ENCODE data around the gene CMPK1. TPM values are rescaled to one million over a fixed set of nuclear protein-coding genes. Genes with fewer than 3 reads are reported as not detected.

CMPK1 gene
- total and polyA plus RNA-seq, 10 of the 15 experiments (the other 5 are each of a cell fraction or from before 2014, with no cell fraction given), result 43.7 to 159 (median 85.6) TPM

- Histone ChIP-seq H3K9me3 (replicated peaks; ENCODE audit: control insufficient read depth, insufficient read depth, low read length) (no peaks in the 10 kb centered on the region), H2AFZ (ENCODE audit: control insufficient read depth, low read depth, low read length) (no peak overlapping the region), H3K9ac (ENCODE audit: control insufficient read depth, insufficient read depth, low read length) (no peak overlapping the region), H3K4me1 (ENCODE audit: control insufficient read depth, insufficient read depth, low read length) (no peaks in the 10 kb centered on the region), H3K4me2 (ENCODE audit: control insufficient read depth, insufficient read depth) (no peak overlapping the region), H3K27me3 (replicated peaks in 1 of 2; ENCODE audit: control insufficient read depth in 2 of 2, insufficient read depth in 2 of 2, low read length in 1 of 2) (no peaks in the 10 kb centered on the region), H3K36me3 (ENCODE audit: control insufficient read depth in 2 of 2, insufficient read depth in 2 of 2, low read length in 1 of 2) (no peaks in the 10 kb centered on the region), H4K20me1 (ENCODE audit: control insufficient read depth, insufficient read depth) (no peaks in the 10 kb centered on the region), H3K79me2 (ENCODE audit: control insufficient read depth, insufficient read depth, low read length) (no peaks in the 10 kb centered on the region), H3K27ac (ENCODE audit: control insufficient read depth, insufficient read depth) (no peak overlapping the region), H3K4me3 (no peak overlapping the region)
- intact Hi-C loops (cut with micrococcal nuclease; ENCODE audit: unreplicated experiment), result no loop called here
- 70% methylated on average over 2 of the region's 2 CpGs for WGBS (ENCODE audit: insufficient coverage, insufficient replicate concordance, low lambda C conversion rate, missing lambda C conversion rate)
- POLR2A ChIA-PET, result no interaction called here
- TF ChIP-seq CREB1 (IDR thresholded peaks at IDR 0.05; ENCODE audit: low read depth) (no peak), RELA (IDR thresholded peaks at IDR 0.05; ENCODE audit: borderline replicate concordance, partially characterized antibody) (no peak)
- SMC1A ChIA-PET (ENCODE audit: uncharacterized antibody, unreplicated experiment), result interaction anchor here (0.6 to 1.8 kb wide), 7 partner anchors 9 to 335 kb away, joined by 3 to 7 read pairs (median 3); no protein-coding TSS in a partner anchor
- RAD21 ChIA-PET (ENCODE audit: unreplicated experiment), result interaction anchor here (1.0 to 1.1 kb wide), 2 partner anchors 33 to 335 kb away, joined by 3 to 4 read pairs; no protein-coding TSS in a partner anchor
- BruUV-seq (replicated peaks), result no TSS peak
- in situ Hi-C loops (cut with MboI), result no loop called here
- DNase-seq (ENCODE audit: low read depth, low spot score), result no peak
- no peak for FAIRE-seq
- CTCF ChIA-PET, result interaction anchor here (0.6 to 4.3 kb wide), 9 partner anchors 9 to 336 kb away, joined by 3 to 33 read pairs (median 3); no protein-coding TSS in a partner anchor
- no peak for ATAC-seq
Observed at GRCh38 chr1:47390843-47391242, 57.3 kb downstream of the CMPK1 start.

GRCh38 chr1:47393141-47393540 is 59.6 kb downstream of the CMPK1 start:
- in situ Hi-C loops (cut with MboI) (no loop called here), intact Hi-C loops (cut with micrococcal nuclease; ENCODE audit: unreplicated experiment) (no loop called here)
- H3K4me1 ChIP-seq (ENCODE audit: control insufficient read depth, insufficient read depth, low read length), result no peaks in the 10 kb centered on the region
- H3K9me3 ChIP-seq (replicated peaks; ENCODE audit: control insufficient read depth, insufficient read depth, low read length), result no peaks in the 10 kb centered on the region
- 37% methylated on average over 5 of the region's 5 CpGs for WGBS (ENCODE audit: insufficient coverage, insufficient replicate concordance, low lambda C conversion rate, missing lambda C conversion rate)
- no peak overlapping the region for H3K9ac ChIP-seq (ENCODE audit: control insufficient read depth, insufficient read depth, low read length)
- no peak for DNase-seq (ENCODE audit: low read depth, low spot score)
- H3K36me3 ChIP-seq (ENCODE audit: control insufficient read depth in 2 of 2, insufficient read depth in 2 of 2, low read length in 1 of 2), result no peaks in the 10 kb centered on the region
- ChIA-PET RAD21 (ENCODE audit: unreplicated experiment) (no interaction called here), CTCF (interaction anchor here (1.0 to 2.3 kb wide), 3 partner anchors 30 to 960 kb away, joined by 3 to 7 read pairs (median 4); no protein-coding TSS in a partner anchor), SMC1A (ENCODE audit: uncharacterized antibody, unreplicated experiment) (interaction anchor here (0.7 kb wide), 1 partner anchor 1086 kb away, joined by 3 read pairs; no protein-coding TSS in a partner anchor), POLR2A (no interaction called here)
- H3K27ac ChIP-seq (ENCODE audit: control insufficient read depth, insufficient read depth), result no peak overlapping the region
- no peak for ATAC-seq
- no peak overlapping the region for H2AFZ ChIP-seq (ENCODE audit: control insufficient read depth, low read depth, low read length)
- H4K20me1 ChIP-seq (ENCODE audit: control insufficient read depth, insufficient read depth), result no peaks in the 10 kb centered on the region
- H3K4me2 ChIP-seq (ENCODE audit: control insufficient read depth, insufficient read depth), result no peak overlapping the region
- H3K4me3 ChIP-seq, result no peak overlapping the region
- TF ChIP-seq HDAC2 (IDR thresholded peaks at IDR 0.05) (no peak), PAX8 (IDR thresholded peaks at IDR 0.05) (no peak), CHD2 (IDR thresholded peaks at IDR 0.05; ENCODE audit: borderline replicate concordance, low read depth, low read length) (no peak), ELK1 (IDR thresholded peaks at IDR 0.05; ENCODE audit: low read depth, low read length) (no peak), RBBP5 (conservative IDR thresholded peaks at IDR 0.05) (no peak), ASH2L (IDR thresholded peaks at IDR 0.05; ENCODE audit: borderline replicate concordance, low read depth) (no peak), KDM1A (IDR thresholded peaks at IDR 0.05; ENCODE audit: borderline replicate concordance) (no peak), DPF2 (IDR thresholded peaks at IDR 0.05) (no peak), ZBTB40 (IDR thresholded peaks at IDR 0.05; ENCODE audit: borderline replicate concordance) (no peak), CEBPB (IDR thresholded peaks at IDR 0.05; ENCODE audit: borderline replicate concordance in 1 of 2, low read depth in 2 of 2, low read length in 2 of 2) (no peak), POU2F2 (IDR thresholded peaks at IDR 0.05; ENCODE audit: borderline replicate concordance, low read depth, low read length) (no peak), TCF7 (IDR thresholded peaks at IDR 0.05; ENCODE audit: borderline replicate concordance) (no peak), CBFB (IDR thresholded peaks at IDR 0.05; ENCODE audit: low read depth) (no peak)
- no peak for FAIRE-seq
- no peaks in the 10 kb centered on the region for H3K27me3 ChIP-seq (replicated peaks in 1 of 2; ENCODE audit: control insufficient read depth in 2 of 2, insufficient read depth in 2 of 2, low read length in 1 of 2)
- no peaks in the 10 kb centered on the region for H3K79me2 ChIP-seq (ENCODE audit: control insufficient read depth, insufficient read depth, low read length)
- no TSS peak for BruUV-seq (replicated peaks)
